ENCODE data around the gene APOL4. TPM values are rescaled to one million over a fixed set of nuclear protein-coding genes. Genes with fewer than 3 reads are reported as not detected.
A peak's percentile ranks its signal among the peaks of the same experiment; 100 is the strongest.

The APOL4 gene
- total RNA-seq, 1 donor from 2014 or later, result 0.82 TPM

DNA sequence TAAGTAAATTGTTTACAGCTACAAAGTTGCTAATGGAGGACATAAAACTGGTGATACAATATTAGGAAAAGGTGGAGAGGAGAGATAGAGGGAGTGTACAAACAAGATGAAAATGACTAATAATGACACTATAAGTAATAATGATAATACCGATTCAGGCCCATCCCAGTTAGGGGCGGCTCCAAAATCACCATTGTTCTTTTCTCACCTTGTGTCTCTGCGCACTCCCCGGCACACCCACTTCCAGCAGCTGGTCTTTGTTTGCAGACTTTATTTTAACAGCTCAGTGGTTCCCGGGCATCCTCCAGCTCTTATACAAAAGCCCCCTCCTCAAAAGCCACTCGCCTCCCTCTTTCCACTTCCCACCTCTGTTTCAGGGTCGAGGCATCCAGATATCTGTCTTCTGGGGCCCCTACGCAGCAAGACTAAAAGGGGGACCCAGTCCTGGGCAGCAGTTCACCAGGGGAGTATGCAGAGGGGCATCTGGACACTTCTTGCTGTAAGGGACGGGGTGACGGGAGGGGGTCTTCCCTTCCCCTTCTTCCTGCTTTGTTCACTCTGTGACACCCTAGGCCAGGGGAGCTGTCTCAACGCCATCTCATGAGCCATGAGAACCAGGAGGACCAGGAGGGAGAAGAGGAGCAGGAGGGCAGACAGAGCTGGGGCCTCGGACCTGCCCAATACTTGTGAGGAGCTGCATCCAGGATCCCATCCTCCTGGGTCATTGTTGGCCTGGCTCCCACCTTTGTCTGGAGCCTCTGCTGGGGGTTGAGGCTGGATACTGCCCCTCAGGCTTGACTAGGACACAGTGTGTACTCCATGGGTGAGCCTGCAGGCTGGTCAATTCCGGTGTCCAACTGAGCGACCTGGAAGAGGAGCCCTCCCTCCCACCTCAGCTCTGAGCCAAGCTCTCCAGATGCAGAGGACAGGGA, 35.0 kb upstream of the APOL4 start:
- H3K4me3 Mint-ChIP-seq, result no peak overlapping the region
- Histone ChIP-seq H3K9ac (no peak overlapping the region), H3F3A (ENCODE audit: low read depth) (no peaks in the 10 kb centered on the region), H3K9me3 (ENCODE audit: low read depth) (no peaks in the 10 kb centered on the region), H3K79me2 (ENCODE audit: low read depth) (no peaks in the 10 kb centered on the region), H3K27me3 (no peaks in the 10 kb centered on the region), H3K4me2 (no peak overlapping the region), H3K36me3 (no peaks in the 10 kb centered on the region), H3K4me3 (no peak overlapping the region), H3K27ac (no peak overlapping the region), H2AFZ (replicated peaks) (no peak overlapping the region), H4K20me1 (ENCODE audit: low read depth) (no peaks in the 10 kb centered on the region), H3K4me1 (peaks cover 24% of the 10 kb centered on the region)
- peaks cover 36% of the 10 kb centered on the region for H3K4me1 Mint-ChIP-seq
- peak; percentile 20 for DNase-seq (ENCODE audit: low spot score)
- peaks cover 2% of the 10 kb centered on the region for H3K27me3 Mint-ChIP-seq (ENCODE audit: insufficient read depth, low read depth)
- H3K9me3 Mint-ChIP-seq, result peaks cover 5% of the 10 kb centered on the region
- TF ChIP-seq, protein P1, sequence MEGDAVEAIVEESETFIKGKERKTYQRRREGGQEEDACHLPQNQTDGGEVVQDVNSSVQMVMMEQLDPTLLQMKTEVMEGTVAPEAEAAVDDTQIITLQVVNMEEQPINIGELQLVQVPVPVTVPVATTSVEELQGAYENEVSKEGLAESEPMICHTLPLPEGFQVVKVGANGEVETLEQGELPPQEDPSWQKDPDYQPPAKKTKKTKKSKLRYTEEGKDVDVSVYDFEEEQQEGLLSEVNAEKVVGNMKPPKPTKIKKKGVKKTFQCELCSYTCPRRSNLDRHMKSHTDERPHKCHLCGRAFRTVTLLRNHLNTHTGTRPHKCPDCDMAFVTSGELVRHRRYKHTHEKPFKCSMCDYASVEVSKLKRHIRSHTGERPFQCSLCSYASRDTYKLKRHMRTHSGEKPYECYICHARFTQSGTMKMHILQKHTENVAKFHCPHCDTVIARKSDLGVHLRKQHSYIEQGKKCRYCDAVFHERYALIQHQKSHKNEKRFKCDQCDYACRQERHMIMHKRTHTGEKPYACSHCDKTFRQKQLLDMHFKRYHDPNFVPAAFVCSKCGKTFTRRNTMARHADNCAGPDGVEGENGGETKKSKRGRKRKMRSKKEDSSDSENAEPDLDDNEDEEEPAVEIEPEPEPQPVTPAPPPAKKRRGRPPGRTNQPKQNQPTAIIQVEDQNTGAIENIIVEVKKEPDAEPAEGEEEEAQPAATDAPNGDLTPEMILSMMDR (IDR thresholded peaks at IDR 0.05), result no peak
- no peak for TF ChIP-seq EZH2phosphoT487 (IDR thresholded peaks at IDR 0.05)
- TF ChIP-seq EZH2 (IDR thresholded peaks at IDR 0.05), result no peak
- peaks cover 11% of the 10 kb centered on the region for H3K36me3 Mint-ChIP-seq
- H3K27ac Mint-ChIP-seq, result no peak overlapping the region

DNA sequence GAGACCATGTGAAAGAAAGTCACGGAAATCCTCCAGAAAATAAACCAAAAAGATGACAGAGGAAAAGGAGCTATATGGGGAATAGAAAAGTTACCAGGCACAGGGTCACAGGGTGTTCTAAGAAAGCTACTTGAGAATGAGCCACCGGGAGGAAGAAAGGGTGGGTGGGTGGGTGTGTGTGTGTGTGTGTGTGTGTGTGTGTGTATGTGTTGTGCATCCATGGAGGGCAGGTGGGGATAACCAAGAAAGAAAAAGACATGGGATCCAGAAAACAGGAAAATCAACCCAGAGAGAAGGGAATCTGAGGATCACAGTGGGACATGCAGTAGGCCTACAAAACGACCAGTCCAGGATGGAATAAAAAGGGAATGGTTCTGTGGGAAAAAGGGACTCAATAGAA, 34.0 kb upstream of the APOL4 start:
- Histone ChIP-seq H3F3A (ENCODE audit: low read depth) (no peaks in the 10 kb centered on the region), H3K36me3 (no peaks in the 10 kb centered on the region), H4K20me1 (ENCODE audit: low read depth) (no peaks in the 10 kb centered on the region), H3K4me2 (no peak overlapping the region), H3K4me1 (peaks cover 24% of the 10 kb centered on the region), H3K9me3 (ENCODE audit: low read depth) (no peaks in the 10 kb centered on the region), H3K9ac (no peak overlapping the region), H3K27me3 (no peaks in the 10 kb centered on the region), H2AFZ (replicated peaks) (no peak overlapping the region), H3K27ac (no peak overlapping the region), H3K79me2 (ENCODE audit: low read depth) (no peaks in the 10 kb centered on the region), H3K4me3 (no peak overlapping the region)
- Mint-ChIP-seq H3K27me3 (ENCODE audit: insufficient read depth, low read depth) (peaks cover 2% of the 10 kb centered on the region), H3K27ac (no peak overlapping the region), H3K4me3 (no peak overlapping the region), H3K4me1 (peaks cover 36% of the 10 kb centered on the region), H3K36me3 (peaks cover 16% of the 10 kb centered on the region), H3K9me3 (peaks cover 5% of the 10 kb centered on the region)
- DNase-seq (ENCODE audit: low spot score), result no peak
- no peak for TF ChIP-seq EZH2 (IDR thresholded peaks at IDR 0.05)
- TF ChIP-seq, protein P1 (IDR thresholded peaks at IDR 0.05), result no peak
- no peak for TF ChIP-seq EZH2phosphoT487 (IDR thresholded peaks at IDR 0.05)

DNA sequence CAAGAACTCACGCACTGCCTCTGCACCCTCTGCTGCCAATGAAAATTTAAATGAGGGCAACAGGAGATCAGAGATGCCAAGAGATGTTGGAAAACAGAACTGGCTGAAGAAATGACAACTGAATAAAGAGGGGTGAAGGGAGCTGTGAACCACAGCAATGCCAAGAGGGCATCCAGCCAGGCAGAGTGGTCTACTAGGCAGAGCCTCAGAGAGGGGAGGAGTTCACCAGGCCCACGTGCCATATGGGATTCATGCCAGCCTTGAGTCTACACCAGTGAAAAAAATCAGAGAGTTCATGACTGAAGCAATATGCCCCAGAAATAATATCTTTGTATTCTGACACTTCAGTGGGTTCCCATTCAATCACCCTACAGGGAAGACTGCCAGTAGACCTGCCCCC, 33.3 kb upstream of the APOL4 start:
- Histone ChIP-seq H3K4me2 (no peak overlapping the region), H3K36me3 (no peaks in the 10 kb centered on the region), H4K20me1 (ENCODE audit: low read depth) (no peaks in the 10 kb centered on the region), H3K27me3 (no peaks in the 10 kb centered on the region), H3K9me3 (ENCODE audit: low read depth) (no peaks in the 10 kb centered on the region), H3K4me1 (peaks cover 24% of the 10 kb centered on the region), H3K27ac (no peak overlapping the region), H3K4me3 (no peak overlapping the region), H3K79me2 (ENCODE audit: low read depth) (no peaks in the 10 kb centered on the region), H2AFZ (replicated peaks) (no peak overlapping the region), H3F3A (ENCODE audit: low read depth) (no peaks in the 10 kb centered on the region), H3K9ac (no peak overlapping the region)
- Mint-ChIP-seq H3K4me1 (peaks cover 32% of the 10 kb centered on the region), H3K27me3 (ENCODE audit: insufficient read depth, low read depth) (peaks cover 4% of the 10 kb centered on the region), H3K4me3 (no peak overlapping the region), H3K27ac (no peak overlapping the region), H3K36me3 (peaks cover 19% of the 10 kb centered on the region), H3K9me3 (peaks cover 5% of the 10 kb centered on the region)
- DNase-seq (ENCODE audit: low spot score), result no peak
- TF ChIP-seq EZH2phosphoT487 (IDR thresholded peaks at IDR 0.05) (no peak), EZH2 (IDR thresholded peaks at IDR 0.05) (no peak)
- TF ChIP-seq, protein P1 (IDR thresholded peaks at IDR 0.05), result no peak

Measured in neural progenitor cell (in vitro differentiated cells).